NOMO-1 (cell line): ENCODE results near the gene NACA.
"Not testable (repeated sequence)": the region's sequence is repeated elsewhere in the genome, so short reads cannot be mapped to it uniquely, and the experiment has no call there.

ENCODE experiments used
- DNase-seq, 2 experiments: peaks; one replicate each; lab custom pipeline; 2025; ENCODE audit not compliant: unreplicated experiment in 2 of 2; lab: John Stamatoyannopoulos, UW

The NACA gene

GRCh38 chr12:56724972-56725722 is at the start of gene NACA:
TSS of gene NACA (minus strand) at chr12:56725299. CDS start at chr12:56724521, 778 bp downstream.
- peak; percentile 98 to 99 for DNase-seq

DNA sequence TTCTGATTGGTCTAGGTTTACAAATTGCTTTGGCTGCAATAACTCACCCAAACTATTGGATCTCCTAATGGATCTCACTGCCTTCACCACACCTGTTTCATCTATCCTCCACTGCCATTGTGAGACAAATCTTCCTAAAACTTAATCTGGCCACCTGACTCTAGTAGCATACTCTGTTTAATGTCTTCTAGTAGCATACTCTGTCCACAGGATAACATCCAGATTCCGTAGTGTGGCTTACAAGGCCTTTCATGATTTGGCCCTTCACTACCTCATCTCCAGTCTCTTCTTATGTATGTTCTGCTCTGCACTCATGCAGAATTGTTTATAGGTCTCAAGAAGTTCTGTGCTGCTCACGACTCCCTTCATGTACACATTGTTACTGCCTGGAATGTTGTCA is 48.0 kb upstream of the NACA start:
- no peak for DNase-seq

GRCh38 chr12:56772625-56773024 is 47.5 kb upstream of the NACA start:
- no peak for DNase-seq

- no peak for DNase-seq
Measured at GRCh38 chr12:56769868-56770267, 44.8 kb upstream of the NACA start.

- no peak for DNase-seq
Measured at GRCh38 chr12:56768424-56768823, 43.3 kb upstream of the NACA start.

- peak; percentile 79 to 95 for DNase-seq
Measured at GRCh38 chr12:56766535-56766934, 41.4 kb upstream of the NACA start.

DNA sequence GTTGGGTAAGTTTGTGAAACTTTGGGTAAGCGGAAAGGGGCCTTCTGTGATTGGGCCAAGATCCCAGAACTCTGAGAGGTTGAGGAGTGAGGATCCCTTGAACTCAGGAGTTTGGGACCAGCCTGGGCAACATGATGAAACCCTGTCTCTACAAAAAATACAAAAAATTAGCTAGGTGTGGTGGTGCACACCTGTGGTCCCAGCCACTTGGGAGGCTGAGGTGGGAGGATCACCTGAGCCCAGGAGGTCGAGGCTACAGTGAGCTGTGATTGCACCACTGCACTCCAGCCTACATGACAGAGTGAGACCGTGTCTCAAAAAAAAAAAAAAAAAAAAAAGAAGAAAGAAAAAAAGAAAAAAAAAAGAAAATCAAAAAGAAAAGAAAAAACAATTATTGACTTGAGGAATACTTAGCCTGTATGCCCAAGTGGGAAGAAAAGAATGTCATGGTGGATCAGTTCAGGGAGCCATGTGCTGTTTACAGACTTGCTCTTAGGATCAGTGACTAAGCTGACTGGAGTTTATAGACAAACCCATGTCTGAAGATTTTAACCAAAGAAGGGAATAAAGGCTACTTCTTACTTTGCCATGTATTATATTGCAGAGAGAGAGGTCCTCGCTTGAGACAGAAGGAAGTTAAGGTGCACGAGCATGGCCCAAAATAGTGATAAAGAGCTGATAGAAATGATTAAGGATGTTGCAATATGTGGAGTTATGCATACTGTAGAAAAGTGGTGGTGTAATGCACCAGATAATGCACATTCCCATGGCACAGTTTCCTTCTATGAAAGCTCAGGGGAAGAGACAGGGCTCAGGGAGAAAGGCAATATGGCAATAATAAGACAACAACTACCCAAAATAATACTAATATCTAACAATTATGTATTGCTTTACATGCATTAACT is 38.9 kb upstream of the NACA start:
- DNase-seq = peak; percentile 10 to 29

DNA sequence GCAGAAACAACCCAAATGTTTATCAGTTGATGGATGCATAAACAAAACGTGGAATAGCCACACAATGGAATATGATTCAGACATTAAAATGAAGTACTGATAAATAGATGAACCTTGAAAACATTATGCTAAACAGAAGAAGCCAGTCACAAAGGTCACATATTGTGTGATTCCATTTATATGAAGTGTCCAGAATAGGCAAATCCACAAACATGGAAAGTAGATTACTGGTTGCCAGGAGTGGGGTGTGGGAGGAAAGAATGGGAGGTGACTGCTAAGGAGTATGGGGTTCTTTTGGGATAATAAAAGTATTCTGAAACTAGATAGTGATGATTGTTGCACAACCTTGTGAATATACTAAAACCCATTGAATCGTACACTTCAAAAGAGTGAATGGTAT is 36.7 kb upstream of the NACA start:
- no peak for DNase-seq

DNA sequence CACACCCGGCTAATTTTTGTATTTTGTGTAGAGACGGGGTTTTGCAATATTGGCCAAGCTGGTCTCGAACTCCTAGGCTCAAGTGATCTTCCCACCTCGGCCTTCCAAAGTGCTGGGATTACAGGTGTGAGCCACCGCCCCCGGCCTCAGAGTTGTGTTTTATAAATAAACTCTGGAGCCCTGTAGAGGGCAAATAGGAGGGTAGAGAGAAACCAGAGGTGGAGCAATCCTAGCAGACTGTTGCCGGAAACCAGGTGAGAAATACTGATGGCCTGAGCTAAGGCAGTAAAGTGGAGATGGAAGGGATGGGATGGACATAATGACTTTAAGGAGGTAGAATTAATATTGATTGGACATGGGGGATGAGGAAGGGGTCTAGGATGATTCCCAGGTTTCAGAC is 35.4 kb upstream of the NACA start:
- no peak for DNase-seq

- no peak for DNase-seq
Measured at GRCh38 chr12:56759263-56759908, 34.3 kb upstream of the NACA start.

GRCh38 chr12:56758728-56759262 is 33.7 kb upstream of the NACA start:
- DNase-seq = no peak

GRCh38 chr12:56757971-56758370 is 32.9 kb upstream of the NACA start:
- DNase-seq = not testable (repeated sequence)

DNA sequence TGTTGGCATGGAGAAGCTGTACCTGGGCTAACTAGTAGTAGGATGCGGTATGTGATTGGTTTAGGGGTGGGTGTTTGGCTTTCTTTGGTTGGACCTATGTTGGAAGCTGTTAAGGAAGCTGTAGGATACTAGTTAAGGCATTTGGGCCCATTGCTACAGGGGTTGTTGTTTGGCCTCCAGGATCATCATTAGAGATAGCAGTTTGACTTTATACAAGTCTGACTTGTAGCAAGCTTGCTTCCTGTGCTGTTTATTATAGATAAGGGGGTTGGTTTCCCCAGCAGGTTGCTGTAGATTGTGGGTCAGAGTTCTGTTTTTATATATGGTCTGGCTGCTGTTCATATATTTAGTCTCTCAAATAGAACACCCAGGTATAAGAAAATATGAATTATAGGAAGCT is 28.5 kb upstream of the NACA start:
- DNase-seq = no peak

DNA sequence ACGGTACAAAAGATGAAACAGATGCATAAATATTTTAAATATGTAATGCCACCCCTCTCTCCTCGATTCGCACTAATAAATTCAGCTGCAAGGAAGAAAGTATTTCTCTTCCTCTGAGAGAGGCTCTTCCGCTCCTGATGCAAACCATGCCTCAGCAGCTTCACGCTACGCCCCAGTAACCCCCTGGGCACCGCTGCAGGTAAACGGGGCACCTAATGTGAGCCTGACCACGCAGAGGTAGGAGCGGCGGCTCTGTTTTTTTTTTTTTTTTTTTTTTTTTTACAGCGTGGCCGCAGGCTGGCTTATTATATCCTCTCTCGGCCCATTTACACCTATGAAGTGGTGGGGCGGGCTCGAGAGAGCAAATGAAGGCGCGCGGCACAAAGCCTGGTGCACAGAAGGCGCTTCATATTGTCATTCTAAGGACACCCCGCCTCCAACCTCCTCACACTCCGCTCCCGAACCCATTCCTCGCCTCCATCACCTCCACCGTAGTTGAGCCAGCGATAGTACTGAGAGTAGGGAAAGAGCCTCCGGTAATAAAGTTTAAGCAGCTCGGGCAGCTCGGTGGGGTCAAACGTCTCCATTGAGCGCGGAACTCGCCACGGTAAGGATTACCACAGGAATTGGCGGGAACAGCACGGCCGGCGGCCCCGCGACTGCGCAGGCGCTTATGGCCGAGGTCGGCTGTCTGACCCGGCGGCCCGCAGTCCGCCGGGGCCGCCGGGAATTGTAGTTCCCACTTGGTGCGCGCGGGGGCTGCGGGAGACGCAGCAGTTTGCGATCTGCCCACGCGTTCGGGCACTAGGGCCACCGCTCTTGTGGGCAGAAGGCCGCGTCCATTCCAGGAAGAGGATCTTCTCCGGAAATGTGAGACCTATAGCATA is 26.9 kb upstream of the NACA start, which contains the start of gene PRIM1:
TSS of gene PRIM1 (minus strand) at position 612 of the 887 bp plus-strand sequence. CDS start at position 587, 25 bp downstream.
- peak; percentile 87 to 95 for DNase-seq

GRCh38 chr12:56750596-56750995 is 25.5 kb upstream of the NACA start:
- DNase-seq = peak in 1 of 2 experiments; percentile 11

- DNase-seq = no peak
Measured at GRCh38 chr12:56749853-56750252, 24.8 kb upstream of the NACA start.

GRCh38 chr12:56749359-56749758 is 24.3 kb upstream of the NACA start:
- DNase-seq = peak; percentile 20 to 80

DNA sequence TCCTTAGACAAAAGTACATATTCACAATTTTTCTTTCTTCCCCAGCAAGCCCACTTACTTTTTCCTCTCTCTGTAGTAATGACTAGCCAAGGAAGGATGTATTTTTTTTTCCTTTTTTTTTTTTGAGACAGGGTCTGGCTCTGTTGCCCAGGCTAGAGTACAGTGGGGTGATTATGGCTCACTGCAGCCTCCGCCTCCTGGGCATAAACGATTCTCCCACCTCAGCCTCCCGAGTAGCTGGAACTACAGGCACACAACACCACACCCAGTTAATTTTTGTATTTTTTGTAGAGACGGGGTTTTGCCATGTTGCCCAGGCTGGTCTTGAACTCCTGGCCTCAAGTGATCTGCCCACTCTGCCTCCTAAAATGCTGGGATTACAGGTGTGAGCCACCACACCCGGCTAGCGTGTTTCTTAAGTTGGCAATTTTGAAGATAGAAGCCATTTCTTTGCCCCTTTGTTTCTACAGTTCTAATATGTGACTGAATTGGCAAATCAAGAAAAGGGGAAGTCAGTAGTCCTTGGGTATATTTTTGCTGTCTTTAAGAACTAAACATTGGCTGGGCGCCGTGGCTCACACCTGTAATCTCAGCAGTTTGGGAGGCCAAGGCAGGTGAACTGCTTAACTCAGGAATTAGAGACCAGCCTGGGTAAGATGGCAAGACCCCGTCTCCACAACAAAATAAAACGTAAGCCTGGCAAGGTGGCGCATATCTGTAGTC is 3.2 kb upstream of the NACA start:
- DNase-seq = peak in 1 of 2 experiments; percentile 29

DNA sequence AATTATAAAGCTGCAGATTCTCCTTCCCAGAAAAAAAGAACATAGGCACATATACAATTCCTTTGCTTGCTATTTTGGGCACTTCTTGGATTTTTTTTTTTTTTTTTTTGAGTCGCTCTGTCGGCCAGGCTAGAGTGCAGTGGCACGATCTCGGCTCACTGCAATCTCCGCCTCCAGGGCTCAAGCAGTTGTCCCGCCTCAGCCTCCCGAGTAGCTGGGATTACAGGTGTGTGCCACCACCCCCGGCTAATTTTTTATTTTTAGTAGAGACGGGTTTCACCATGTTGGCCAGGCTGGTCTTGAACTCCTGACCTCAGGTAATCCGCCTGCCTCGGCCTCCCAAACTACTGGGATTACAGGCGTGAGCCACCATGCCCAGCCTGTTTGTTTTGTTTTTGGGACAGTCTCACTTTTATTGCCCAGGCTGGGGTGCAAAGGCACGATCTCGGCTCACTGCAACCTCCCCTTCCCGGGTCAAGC is 1.1 kb upstream of the NACA start:
- DNase-seq = not testable (repeated sequence)
